Measurements from ENCODE around the gene DIAPH1. TPM values are rescaled to one million over a fixed set of nuclear protein-coding genes. Genes with fewer than 3 reads are reported as not detected.
"Not testable (repeated sequence)": the region's sequence is repeated elsewhere in the genome, so short reads cannot be mapped to it uniquely, and the experiment has no call there.

Gene DIAPH1
- total RNA-seq, 1 experiment from 2014 or later: 26.0 TPM

- DNase-seq (ENCODE audit: extremely low read depth, low read depth): no peak
These were observed 2.6 kb downstream of the DIAPH1 start for GRCh38 chr5:141615991-141616720.

DNA sequence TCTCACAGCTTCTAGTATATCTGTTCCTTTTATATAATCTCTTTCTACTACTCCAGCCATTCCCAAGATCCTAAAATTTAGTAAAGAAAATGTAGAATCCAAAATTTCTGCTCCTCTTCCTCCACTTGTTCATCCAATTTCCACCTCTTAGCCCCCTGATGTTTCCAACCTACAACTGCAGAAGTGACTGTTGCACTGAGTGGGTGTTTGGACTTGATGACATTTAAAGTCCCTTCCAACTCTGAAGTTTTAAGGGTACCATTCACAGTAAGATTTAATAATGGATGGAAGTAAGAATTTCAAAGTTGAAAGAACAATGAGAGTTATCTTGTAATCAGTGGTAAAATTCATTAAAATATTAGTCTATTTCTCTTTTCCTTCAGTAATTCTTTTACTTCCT, 5.5 kb downstream of the DIAPH1 start:
- no peak for DNase-seq (ENCODE audit: extremely low read depth, low read depth)

DNA sequence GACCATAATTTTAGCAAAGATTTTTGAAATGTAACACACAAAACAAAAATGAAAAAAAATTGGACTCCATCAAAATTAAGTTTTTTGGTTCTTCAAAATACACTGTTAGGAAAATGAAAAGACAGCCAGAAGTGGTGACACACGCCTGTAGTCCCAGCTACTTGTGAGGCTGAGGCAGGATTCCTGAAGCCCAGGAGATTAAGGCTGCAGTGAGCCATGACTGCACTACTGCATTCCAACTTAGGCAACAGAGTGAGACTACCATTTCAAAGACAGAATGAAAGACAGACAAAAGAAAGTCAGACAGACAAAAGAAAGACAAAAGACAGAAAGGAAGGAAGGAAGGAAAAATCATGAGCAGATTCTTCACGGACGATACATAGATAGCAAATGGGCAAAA, 7.5 kb downstream of the DIAPH1 start:
- no peak for DNase-seq (ENCODE audit: extremely low read depth, low read depth)

DNA sequence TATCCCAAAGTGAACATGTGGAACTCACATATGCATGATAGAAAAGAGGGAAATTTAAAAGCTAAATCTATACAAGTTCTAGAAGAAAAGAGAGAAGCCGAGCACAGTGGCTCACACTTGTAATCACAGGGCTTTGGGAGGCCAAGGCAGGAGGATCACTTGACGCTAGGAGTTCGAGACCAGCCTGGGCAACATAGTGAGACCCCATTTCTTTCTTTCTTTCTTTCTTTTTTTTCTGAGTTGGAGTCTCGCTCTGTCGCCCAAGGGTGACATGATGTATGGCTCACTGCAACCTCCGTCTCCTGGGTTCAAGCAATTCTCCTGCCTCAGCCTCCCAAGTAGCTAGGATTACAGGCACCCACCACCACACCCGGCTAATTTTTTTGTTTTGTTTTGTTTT, 8.9 kb downstream of the DIAPH1 start:
- DNase-seq (ENCODE audit: extremely low read depth, low read depth): not testable (repeated sequence)

- no peak for DNase-seq (ENCODE audit: extremely low read depth, low read depth)
These were observed 9.8 kb downstream of the DIAPH1 start for GRCh38 chr5:141609044-141609443.

DNA sequence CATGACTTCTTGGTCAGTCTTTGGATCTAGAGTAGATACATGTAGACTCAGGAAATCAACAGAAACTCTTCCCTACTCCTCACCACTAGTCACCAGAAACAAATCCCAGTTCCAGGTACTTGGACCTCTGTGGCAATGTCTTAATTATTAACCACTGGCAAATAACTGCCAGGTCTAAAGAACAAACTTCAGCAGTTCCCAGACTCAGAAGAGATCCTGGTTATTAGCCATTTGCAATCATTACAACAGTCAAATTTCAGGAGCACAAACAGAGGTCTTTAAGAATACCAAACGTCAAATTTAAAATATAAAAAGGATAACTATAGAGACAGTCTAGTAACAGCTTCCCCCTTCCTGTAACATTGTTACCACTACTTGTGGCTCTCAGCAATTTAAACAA, 10.2 kb downstream of the DIAPH1 start:
- no peak for DNase-seq (ENCODE audit: extremely low read depth, low read depth)

DNA sequence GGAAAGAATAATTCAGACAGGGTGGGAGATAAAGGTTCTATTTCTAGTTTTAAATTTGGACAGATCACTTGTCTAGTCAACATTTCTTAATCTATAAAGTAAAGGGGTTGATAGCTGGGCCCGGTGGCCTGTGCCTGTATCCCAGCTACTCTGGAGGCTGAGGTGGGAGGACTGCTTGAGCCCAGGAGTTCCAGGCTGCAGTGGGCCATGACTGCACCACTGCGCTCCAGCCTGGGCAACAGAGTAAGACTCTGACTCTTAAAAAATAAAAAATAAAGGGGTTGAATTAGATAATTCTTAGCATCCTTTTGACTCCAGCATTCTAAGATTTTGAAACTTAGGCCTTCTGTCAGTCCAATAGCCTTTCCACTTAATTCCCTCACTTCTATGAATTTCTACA, 10.8 kb downstream of the DIAPH1 start:
- DNase-seq (ENCODE audit: extremely low read depth, low read depth): no peak

GRCh38 chr5:141605523-141606277, 13.1 kb downstream of the DIAPH1 start:
- DNase-seq (ENCODE audit: extremely low read depth, low read depth): no peak

DNA sequence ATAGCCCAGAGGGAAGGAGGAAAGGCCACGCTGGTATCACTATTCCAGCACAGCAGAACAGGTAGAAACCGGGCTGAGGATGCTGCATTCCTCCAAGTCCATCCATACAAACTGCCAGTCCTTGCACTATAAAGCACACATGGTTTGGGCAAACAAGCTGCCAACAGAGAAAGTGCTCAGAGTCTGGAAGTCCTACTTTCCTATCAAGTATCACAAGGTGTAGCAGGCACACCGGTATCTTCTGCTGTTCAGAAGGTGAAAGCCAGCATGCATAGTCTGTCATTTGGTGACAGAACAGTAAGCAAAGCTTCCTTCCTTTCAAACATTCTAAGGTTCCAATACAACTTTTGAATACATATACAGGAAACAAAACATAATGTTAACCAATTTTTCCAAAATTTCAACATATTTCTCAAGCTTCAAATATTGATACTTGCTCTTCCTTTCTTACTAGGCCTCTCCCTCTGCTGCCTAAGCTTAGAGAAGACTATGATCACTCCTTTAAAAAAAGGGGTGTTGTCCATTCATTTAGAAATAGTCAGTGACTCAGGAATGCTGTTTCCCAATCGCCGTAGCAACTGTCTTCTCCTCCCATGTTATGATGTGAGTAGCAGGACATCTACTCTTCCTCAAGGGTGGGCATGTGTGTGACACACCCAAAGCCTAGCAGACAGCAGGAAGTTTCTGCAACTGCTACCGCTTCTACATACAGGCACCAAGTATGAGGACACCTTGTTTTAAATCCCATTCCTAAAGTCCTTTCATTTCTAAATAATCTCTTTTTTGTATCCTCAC, 14.7 kb downstream of the DIAPH1 start:
- peak; percentile 83 for DNase-seq (ENCODE audit: extremely low read depth, low read depth)

DNA sequence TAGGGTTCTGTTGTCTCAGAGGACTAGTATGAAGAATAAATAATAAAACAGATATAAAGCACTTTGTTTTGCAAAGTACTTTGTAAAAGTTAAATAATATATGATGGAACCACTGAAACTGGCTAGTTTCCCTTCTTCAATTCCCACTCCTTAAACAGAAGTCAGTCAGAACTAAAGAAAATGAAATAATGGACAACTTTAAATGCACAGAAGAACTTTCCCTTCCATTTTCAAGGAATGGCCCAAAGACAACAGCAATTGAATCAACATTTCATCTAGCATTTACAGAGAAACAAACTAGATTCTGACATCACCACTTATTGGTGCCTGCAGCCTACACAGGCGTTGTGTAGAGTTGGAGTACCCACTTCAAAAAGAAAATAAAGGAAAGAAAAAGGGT, 16.2 kb downstream of the DIAPH1 start:
- no peak for DNase-seq (ENCODE audit: extremely low read depth, low read depth)

GRCh38 chr5:141598391-141599345, 20.1 kb downstream of the DIAPH1 start:
- no peak for DNase-seq (ENCODE audit: extremely low read depth, low read depth)

DNA sequence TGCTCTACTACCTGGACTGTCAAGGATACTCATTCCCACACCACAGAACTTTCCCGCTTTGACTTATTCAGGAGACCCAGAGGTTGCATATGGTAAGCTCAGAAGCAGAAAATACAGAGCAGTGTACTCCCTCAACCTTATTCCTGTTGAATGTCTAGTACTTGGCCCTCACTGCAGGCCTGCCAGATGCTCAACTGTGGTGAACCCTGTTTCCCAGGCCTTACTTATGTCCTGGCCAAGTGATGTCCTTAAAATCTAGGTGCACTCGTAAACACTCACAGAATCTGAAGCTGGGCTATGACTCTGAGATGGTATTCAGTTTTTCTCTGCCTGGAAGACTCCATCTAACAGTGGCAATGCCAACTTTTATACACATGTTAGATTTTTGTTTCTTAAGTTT, 21.0 kb downstream of the DIAPH1 start:
- no peak for DNase-seq (ENCODE audit: extremely low read depth, low read depth)

- no peak for DNase-seq (ENCODE audit: extremely low read depth, low read depth)
These were observed 21.4 kb downstream of the DIAPH1 start for GRCh38 chr5:141597394-141597793.

GRCh38 chr5:141596867-141597266, 21.9 kb downstream of the DIAPH1 start:
- no peak for DNase-seq (ENCODE audit: extremely low read depth, low read depth)

DNA sequence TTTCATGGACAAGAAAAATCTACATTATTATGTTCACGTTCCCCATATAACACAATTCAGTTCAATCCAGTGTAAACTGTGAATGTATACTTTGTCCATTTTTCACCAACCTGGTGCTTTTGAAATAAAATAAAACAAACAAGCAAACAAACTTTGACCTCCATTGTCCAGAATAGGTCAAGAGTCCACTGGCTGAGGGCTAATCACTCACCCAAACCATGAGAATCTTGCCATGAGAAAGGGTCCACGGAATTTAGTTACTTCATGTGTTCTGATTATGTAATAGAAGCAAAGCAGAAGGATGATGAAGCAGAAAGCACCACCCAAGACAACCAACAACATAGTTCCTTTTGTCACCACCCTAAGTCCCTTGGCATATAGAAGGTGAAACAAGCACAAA, 28.7 kb downstream of the DIAPH1 start:
- no peak for DNase-seq (ENCODE audit: extremely low read depth, low read depth)

DNA sequence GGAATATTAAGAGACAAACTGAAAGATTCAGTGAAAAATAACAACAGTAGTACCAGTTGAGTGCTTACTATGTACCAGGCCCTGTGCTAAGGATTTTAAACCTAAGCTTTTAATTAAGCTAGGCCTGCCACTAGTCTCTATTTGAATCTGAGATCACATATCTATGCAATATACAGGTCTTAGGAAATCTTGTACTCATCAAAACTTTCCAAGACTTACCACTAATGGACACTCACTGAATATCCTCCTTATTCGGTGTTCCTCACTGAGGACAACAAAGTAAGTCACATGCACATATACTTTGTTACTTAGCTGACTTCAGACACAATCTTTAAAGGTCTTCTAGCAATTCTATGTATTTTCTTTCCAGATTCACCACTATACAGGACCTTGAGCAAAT, 32.6 kb downstream of the DIAPH1 start:
- no peak for DNase-seq (ENCODE audit: extremely low read depth, low read depth)

DNA sequence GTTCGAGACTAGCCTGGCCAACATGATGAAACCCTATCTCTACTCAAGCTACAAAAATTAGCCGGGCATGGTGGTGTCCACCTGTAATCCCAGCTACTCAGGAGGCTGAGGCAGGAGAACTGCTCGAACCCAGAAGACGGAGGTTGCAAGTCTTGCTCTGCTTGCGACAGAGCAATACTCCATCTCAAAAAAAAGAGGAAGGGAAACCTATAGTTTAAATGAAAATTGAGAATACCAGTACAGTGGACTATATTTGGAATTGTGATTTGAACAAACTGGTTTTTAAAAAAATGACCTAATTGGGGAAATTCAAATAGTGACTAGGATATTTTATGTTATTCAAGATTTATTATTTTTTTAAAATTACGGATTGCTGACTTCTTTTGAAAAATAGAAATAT, 33.2 kb downstream of the DIAPH1 start:
- DNase-seq (ENCODE audit: extremely low read depth, low read depth): no peak

GRCh38 chr5:141574122-141574510, 44.7 kb downstream of the DIAPH1 start:
- no peak for DNase-seq (ENCODE audit: extremely low read depth, low read depth)

DNA sequence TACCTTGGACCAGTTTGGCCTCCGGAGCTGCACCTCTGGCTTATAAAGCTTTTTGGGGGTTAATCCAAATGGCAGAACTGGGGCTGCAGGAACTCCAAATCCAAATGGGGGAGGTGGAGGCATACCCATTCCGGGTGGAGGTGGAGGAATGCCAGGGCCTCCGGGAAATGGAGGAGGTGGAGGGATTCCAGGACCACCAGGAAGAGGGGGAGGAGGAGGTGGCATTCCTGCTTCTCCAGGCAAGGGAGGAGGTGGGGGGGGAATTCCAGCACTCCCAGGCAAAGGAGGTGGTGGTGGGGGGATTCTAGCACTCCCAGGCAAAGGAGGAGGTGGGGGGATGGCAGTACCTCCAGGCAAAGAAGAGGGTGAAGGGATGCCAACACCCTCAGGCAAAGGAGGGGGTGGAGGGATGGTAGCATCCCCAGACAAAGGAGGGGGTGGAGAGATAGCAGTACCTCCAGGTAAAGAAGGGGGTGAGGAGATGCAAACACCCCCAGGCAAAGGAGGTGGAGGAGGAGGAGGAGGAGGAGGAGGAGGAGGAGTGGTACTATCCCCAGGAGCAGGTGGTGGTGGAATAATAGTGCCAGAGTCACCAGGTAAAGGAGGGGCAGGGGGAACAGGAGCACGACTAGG, 45.2 kb downstream of the DIAPH1 start:
- no peak for DNase-seq (ENCODE audit: extremely low read depth, low read depth)

- DNase-seq (ENCODE audit: extremely low read depth, low read depth): no peak
These were observed 48.1 kb downstream of the DIAPH1 start for GRCh38 chr5:141570655-141571054.
